ENCODE data around the gene SGK2. TPM values are rescaled to one million over a fixed set of nuclear protein-coding genes. Genes with fewer than 3 reads are reported as not detected.

Gene SGK2
- polyA plus RNA-seq, 2 of the 4 experiments (the other 2 are of a cell fraction) = 9.4 to 12.2 TPM

- Histone ChIP-seq H3K27ac (no peak overlapping the region), H3K4me1 (no peaks in the 10 kb centered on the region), H3K4me2 (no peak overlapping the region), H3K4me3 (no peak overlapping the region), H3K9me3 (no peaks in the 10 kb centered on the region)
- ATAC-seq = no peak
- 97% methylated on average over 24 of the region's 27 CpGs for WGBS (ENCODE audit: missing lambda C conversion rate)
- no peak for FAIRE-seq
- POLR2A ChIA-PET = no interaction called here
- TF ChIP-seq BCL3 (IDR thresholded peaks at IDR 0.05) = no peak
- TF ChIP-seq BHLHE40 (IDR thresholded peaks at IDR 0.05; ENCODE audit: low read depth, low read length) = no peak
- TF ChIP-seq EHF (CRISPR knock-in tag; IDR thresholded peaks at IDR 0.05) = no peak
- no peak for TF ChIP-seq TP53 (CRISPR knock-in tag; IDR thresholded peaks at IDR 0.05)
- no peak for TF ChIP-seq E2F6 (IDR thresholded peaks at IDR 0.05; ENCODE audit: borderline replicate concordance, low read depth)
- TF ChIP-seq JUN (IDR thresholded peaks at IDR 0.05) = no peak
- no peak for TF ChIP-seq HEYL (CRISPR knock-in tag; IDR thresholded peaks at IDR 0.05)
- CTCF ChIA-PET = interaction anchor here (1.2 to 1.4 kb wide), 2 partner anchors 17 to 600 kb away, joined by 3 read pairs; no protein-coding TSS in a partner anchor
- DNase-seq (ENCODE audit: low read depth in 1 of 2, low spot score in 1 of 2) = no peak
Measured at GRCh38 chr20:43514648-43514999, 44.2 kb upstream of the SGK2 start.

- no peak for TF ChIP-seq RFX5 (IDR thresholded peaks at IDR 0.05)
- TF ChIP-seq HMGXB4 (CRISPR knock-in tag; IDR thresholded peaks at IDR 0.05; ENCODE audit: borderline replicate concordance) = no peak
- no peak for TF ChIP-seq RAD21 (conservative IDR thresholded peaks at IDR 0.05 in 1 of 2, IDR thresholded peaks at IDR 0.05 in 1 of 2)
- TF ChIP-seq HOXA7 (CRISPR knock-in tag; IDR thresholded peaks at IDR 0.05) = no peak
- TF ChIP-seq HES2 (IDR thresholded peaks at IDR 0.05) = no peak
- TF ChIP-seq HEYL (CRISPR knock-in tag; IDR thresholded peaks at IDR 0.05) = no peak
- no peak for TF ChIP-seq ZSCAN20 (CRISPR knock-in tag; IDR thresholded peaks at IDR 0.05)
- TF ChIP-seq CBX2 (IDR thresholded peaks at IDR 0.05; ENCODE audit: borderline replicate concordance, low read depth) = no peak
- no peak for TF ChIP-seq EHMT2 (IDR thresholded peaks at IDR 0.05; ENCODE audit: low read depth)
- TF ChIP-seq CBX8 (IDR thresholded peaks at IDR 0.05) = no peak
- no peak for TF ChIP-seq ELK1 (IDR thresholded peaks at IDR 0.05; ENCODE audit: low read depth, low read length)
- TF ChIP-seq NR3C1 (IDR thresholded peaks at IDR 0.05) = no peak
- FAIRE-seq = no peak
- Histone ChIP-seq H3K27ac (no peak overlapping the region), H3K4me3 (no peak overlapping the region), H3K4me2 (no peak overlapping the region), H3K9me3 (no peaks in the 10 kb centered on the region; the same call in 2 of the 3 replicates), H3K4me1 (no peaks in the 10 kb centered on the region)
- ATAC-seq = no peak
- POLR2A ChIA-PET = no interaction called here
- 74% methylated on average over 2 of the region's 2 CpGs for WGBS (ENCODE audit: missing lambda C conversion rate)
- DNase-seq (ENCODE audit: low read depth in 1 of 2, low spot score in 1 of 2) = no peak
- CTCF ChIA-PET = interaction anchor here (0.7 to 1.4 kb wide), 2 partner anchors 16 to 176 kb away, joined by 3 read pairs; no protein-coding TSS in a partner anchor
Measured at GRCh38 chr20:43515628-43516027, 43.2 kb upstream of the SGK2 start.

- no peak overlapping the region for H3K4me3 ChIP-seq
- DNase-seq (ENCODE audit: low read depth in 1 of 2, low spot score in 1 of 2) (no peak), ATAC-seq (no peak), FAIRE-seq (no peak)
- CTCF ChIA-PET = interaction anchor here (1.2 kb wide), 1 partner anchor 21 kb away, joined by 4 read pairs; no protein-coding TSS in a partner anchor
- 86% methylated on average over 1 of the region's 1 CpG for WGBS (ENCODE audit: missing lambda C conversion rate)
- H3K27ac ChIP-seq = no peak overlapping the region
- no peaks in the 10 kb centered on the region for H3K4me1 ChIP-seq
- H3K9me3 ChIP-seq = no peaks in the 10 kb centered on the region; the same call in 2 of the 3 replicates
- POLR2A ChIA-PET = interaction anchor here (1.2 kb wide), 1 partner anchor 59 kb away, joined by 3 read pairs; the partner anchor contains the start of gene SRSF6
- no peak overlapping the region for H3K4me2 ChIP-seq
- no peak for TF ChIP-seq MAX (IDR thresholded peaks at IDR 0.05)
- TF ChIP-seq BHLHE40 (IDR thresholded peaks at IDR 0.05; ENCODE audit: low read depth, low read length) = no peak
- no peak for TF ChIP-seq HOXB5 (CRISPR knock-in tag; IDR thresholded peaks at IDR 0.05)
- no peak for TF ChIP-seq ZC3H11A (IDR thresholded peaks at IDR 0.05)
- no peak for TF ChIP-seq SMC3 (IDR thresholded peaks at IDR 0.05)
- TF ChIP-seq TP53 (CRISPR knock-in tag; IDR thresholded peaks at IDR 0.05) = no peak
- no peak for TF ChIP-seq REST (IDR thresholded peaks at IDR 0.05)
- no peak for TF ChIP-seq GATA3 (IDR thresholded peaks at IDR 0.05; ENCODE audit: borderline replicate concordance)
- TF ChIP-seq E2F6 (IDR thresholded peaks at IDR 0.05; ENCODE audit: borderline replicate concordance, low read depth) = no peak
Measured at GRCh38 chr20:43516251-43516824, 42.5 kb upstream of the SGK2 start.
